ENCODE results near the gene MAST4.
A peak's percentile ranks its signal among the peaks of the same experiment; 100 is the strongest.
"Not testable (repeated sequence)": the region's sequence is repeated elsewhere in the genome, so short reads cannot be mapped to it uniquely, and the experiment has no call there.

The MAST4 gene

DNA sequence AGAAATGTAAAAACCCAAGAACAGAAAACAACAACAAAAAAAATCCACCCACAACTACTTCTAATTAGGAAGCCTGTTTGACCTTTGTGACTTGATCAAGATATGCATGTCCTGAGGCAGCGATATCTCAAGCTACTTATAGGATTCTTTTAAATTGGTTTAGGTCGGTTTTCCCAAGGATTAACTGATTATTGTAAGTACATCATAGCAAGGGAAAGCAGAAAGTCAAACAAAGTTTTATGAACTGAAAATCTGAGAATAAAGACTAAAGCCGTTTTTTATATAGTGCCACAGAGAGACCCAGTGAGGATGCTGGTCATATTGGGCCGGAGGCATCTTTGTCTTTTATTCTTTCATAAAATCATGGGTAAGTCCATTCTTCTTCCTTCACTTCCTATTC, 528.4 kb downstream of the MAST4 start:
- DNase-seq (ENCODE audit: low read depth in 3 of 3), result no peak

GRCh38 chr5:67127347-67127895, 531.2 kb downstream of the MAST4 start:
- DNase-seq (ENCODE audit: low read depth in 3 of 3), result not testable (repeated sequence)

DNA sequence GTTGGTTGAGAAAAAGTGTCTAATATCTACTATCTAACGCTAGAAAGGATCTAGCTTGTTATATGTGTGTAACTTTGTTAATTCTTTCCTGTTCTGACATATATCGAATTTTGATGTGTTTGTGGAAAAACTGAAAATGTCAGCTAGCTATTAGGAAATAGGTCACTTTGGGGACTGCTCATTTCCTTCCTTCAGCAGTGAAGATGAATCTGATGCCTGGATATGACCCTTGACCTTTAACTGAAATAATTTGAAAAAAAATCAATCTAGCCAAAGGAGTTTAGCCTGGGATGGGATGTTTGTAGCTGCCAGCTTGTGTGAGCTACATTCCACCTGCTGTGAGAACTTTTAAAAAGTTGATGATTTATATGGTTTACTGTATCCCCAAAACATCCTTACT, 533.6 kb downstream of the MAST4 start:
- DNase-seq (ENCODE audit: low read depth in 3 of 3), result no peak

DNA sequence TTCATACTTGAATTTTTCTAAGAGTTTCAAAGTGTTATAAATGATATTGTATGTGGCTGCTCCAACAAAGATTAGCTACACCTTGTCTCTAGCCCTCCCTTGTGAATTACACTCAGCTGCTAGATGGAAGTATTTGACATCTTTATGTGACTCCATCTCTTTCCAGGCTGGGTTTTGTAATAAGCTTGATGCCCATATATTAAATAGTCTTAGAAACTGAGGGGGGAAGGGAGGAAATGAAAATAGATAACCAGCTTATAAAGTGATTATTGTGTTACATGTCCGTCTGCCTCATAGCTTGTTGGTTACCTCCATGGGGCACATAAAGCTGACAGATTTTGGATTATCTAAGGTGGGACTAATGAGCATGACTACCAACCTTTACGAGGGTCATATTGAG, 537.0 kb downstream of the MAST4 start:
- DNase-seq (ENCODE audit: low read depth in 3 of 3), result no peak

DNA sequence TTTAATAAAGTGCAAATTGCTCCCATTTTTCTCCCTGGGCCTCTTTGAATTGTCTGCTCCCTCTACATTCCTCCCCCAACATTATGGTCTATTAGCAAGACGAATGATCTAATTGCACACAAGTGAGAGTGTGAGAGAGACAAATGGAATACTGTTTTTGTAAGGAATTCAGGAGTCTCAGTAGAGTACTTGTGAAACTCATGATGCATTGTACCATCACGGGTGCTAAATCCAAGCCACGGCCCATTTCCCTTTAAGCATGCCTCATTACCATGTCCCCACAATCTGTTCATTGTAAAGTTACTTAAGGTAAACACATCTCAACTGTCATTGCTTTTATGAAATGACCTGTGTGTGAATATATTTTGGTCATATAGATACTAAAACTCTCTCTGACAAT, 537.6 kb downstream of the MAST4 start:
- no peak for DNase-seq (ENCODE audit: low read depth in 3 of 3)

GRCh38 chr5:67135381-67135984, 539.3 kb downstream of the MAST4 start:
- DNase-seq (ENCODE audit: low read depth in 3 of 3), result no peak

- no peak for DNase-seq (ENCODE audit: low read depth in 3 of 3)
These were observed 542.8 kb downstream of the MAST4 start for GRCh38 chr5:67139030-67139429.

DNA sequence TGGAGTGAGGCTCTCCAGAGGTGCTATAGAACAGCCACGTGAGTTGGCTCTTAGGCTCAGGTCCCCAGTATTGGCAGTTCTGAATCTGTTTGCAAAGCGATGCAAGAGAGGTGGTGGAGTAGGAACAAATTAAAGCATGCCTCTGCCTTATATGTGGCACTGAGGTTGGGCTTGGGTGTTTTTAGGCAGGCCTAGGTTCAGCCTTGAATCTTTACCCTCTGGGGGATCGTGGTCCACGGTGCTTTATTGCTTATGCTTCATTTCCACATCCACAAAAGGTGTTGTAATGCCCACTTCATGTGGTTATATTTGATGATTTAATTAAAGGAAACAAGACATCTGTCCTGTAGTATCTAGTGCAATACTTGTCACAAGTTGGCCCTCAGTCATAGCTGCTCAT, 544.2 kb downstream of the MAST4 start:
- DNase-seq (ENCODE audit: low read depth in 3 of 3), result no peak

- DNase-seq (ENCODE audit: low read depth in 3 of 3), result no peak
These were observed 545.5 kb downstream of the MAST4 start for GRCh38 chr5:67141644-67142043.

DNA sequence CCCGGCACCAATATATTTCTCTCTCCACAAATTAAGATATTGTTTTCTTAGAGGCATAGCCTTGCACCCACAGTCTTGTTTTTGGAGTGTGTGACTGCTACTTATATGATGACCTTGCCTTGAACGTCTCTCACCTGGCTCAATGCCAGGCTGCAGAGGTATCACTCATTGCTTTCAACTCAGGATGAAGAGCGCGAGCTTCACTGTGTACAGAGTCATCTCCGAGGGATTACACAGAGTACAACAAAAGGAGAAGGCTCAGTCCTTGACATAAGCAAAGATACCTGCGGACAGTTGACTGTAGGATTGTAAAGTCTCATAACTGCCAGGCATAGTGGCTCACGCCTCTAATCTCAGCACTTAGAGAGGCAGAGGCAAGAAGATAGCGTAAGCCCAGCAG, 546.6 kb downstream of the MAST4 start:
- no peak for DNase-seq (ENCODE audit: low read depth in 3 of 3)

DNA sequence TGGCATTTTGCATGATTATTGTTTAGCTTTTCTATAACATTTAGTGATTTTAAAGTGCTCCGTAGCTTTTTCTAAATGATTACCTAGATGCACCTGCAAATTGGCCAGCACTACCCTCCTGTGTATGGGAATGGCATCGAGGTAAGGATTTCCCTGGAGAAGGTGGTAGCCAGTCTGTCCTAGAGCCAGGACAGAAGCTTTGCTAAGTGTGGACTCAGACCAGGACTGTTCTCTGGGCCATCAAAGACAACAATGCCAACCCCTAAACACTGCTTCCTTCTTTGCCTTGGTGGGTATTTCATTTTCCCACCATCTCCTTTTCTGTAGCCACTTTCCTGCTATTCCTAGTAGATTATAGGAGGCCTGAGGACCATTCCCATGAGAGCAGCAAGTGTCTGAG, 547.4 kb downstream of the MAST4 start:
- DNase-seq (ENCODE audit: low read depth in 3 of 3), result no peak

DNA sequence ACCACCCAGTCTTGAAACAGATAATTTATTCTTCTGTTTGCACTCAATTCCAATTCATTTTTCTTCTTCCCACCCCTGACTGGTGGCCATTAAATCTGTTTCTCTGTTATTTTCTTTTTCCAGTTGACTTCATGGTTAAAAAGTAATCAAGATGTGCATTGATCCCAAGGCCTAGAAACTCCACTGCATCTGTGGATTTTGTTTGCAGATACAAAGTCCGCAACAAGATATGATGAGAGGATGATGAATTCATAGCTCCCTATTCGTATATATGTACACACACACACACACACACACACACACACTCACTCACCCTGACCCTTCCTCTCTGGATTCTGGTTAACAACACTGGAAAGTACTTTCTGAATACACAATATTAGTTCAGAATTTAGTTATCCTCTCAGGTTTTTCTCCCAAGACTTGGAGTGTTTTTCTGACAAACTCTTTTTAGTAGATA, 548.0 kb downstream of the MAST4 start:
- no peak for DNase-seq (ENCODE audit: low read depth in 3 of 3)

- DNase-seq (ENCODE audit: low read depth in 3 of 3), result no peak
These were observed 550.4 kb downstream of the MAST4 start for GRCh38 chr5:67146574-67146973.

DNA sequence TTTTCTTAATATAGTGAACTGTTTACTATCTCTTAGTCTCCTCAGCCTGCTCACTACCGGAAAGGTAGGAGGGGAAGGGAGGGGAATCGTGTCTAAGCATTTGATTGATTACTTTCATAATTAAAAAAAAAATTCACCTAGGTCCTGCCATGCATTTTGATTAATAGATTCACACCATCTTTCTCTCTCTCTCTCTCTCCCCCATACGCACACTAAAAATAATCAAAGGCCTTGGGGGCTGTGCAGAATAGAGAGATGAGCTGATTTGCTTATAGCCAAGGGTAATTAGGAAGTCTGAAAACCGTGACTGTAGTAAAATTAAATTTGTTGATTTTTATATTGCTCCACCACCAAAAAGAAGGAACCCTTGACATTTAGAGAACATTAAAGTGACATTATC, 550.8 kb downstream of the MAST4 start:
- no peak for DNase-seq (ENCODE audit: low read depth in 3 of 3)

- DNase-seq (ENCODE audit: low read depth in 3 of 3), result no peak
These were observed 551.6 kb downstream of the MAST4 start for GRCh38 chr5:67147760-67148159.

- DNase-seq (ENCODE audit: low read depth in 3 of 3), result no peak
These were observed 553.1 kb downstream of the MAST4 start for GRCh38 chr5:67149057-67149950.

GRCh38 chr5:67149951-67150523, 553.8 kb downstream of the MAST4 start:
- no peak for DNase-seq (ENCODE audit: low read depth in 3 of 3)

- no peak for DNase-seq (ENCODE audit: low read depth in 3 of 3)
These were observed 556.2 kb downstream of the MAST4 start for GRCh38 chr5:67152400-67152799.

DNA sequence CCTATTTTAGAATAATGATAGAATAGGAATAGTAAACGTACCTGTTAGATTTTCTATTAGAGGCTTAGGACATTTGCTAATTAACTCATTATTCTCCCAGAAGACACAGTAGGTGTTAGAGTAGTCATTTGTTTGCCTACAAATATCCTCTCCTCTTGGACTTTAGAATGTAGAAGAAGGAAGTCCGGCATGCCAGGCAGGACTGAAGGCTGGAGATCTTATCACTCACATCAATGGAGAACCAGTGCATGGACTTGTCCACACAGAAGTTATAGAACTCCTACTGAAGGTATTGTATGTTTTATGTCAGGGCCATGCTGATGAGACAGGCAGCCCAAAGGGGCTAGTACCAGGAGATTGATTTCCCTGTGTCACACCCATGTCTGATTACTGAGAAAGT, 557.1 kb downstream of the MAST4 start:
- no peak for DNase-seq (ENCODE audit: low read depth in 3 of 3)

- DNase-seq (ENCODE audit: low read depth in 3 of 3), result no peak
These were observed 558.5 kb downstream of the MAST4 start for GRCh38 chr5:67154556-67155206.

GRCh38 chr5:67156976-67157583, 560.9 kb downstream of the MAST4 start:
- peak in 1 of 3 experiments; percentile 34 for DNase-seq (ENCODE audit: low read depth in 3 of 3)

DNA sequence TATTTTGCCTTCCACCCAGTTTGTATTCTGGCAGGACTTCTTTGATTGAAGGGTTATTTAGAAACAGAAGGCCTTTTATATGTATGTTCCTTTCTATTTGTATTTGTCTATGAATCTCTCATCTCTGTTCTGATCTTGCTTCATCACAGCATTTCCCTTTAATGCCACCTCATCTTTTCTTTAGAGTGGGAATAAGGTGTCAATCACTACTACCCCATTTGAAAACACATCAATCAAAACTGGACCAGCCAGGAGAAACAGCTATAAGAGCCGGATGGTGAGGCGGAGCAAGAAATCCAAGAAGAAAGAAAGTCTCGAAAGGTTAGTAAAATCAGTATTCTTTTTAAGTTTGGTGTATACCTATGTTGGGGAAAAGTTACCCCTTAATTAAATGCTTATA, 564.1 kb downstream of the MAST4 start:
- DNase-seq (ENCODE audit: low read depth in 3 of 3), result no peak
